ENCODE measurements around the gene PAOX.

Gene PAOX

GRCh38 chr10:133347710-133348517, 31.1 kb upstream of the PAOX start:
- no peaks in the 10 kb centered on the region for H3F3A ChIP-seq (ENCODE audit: low read depth)
- H3K27me3 ChIP-seq (ENCODE audit: insufficient read depth, low read length, poor library complexity, severe bottlenecking), result no peaks in the 10 kb centered on the region
- no peaks in the 10 kb centered on the region for H3K79me2 ChIP-seq (ENCODE audit: insufficient read depth, low read length)
- H3K9ac ChIP-seq (ENCODE audit: low read depth, low read length, poor library complexity, severe bottlenecking), result no peak overlapping the region
- H3K4me3 ChIP-seq (ENCODE audit: low read length, poor library complexity, severe bottlenecking), result no peak overlapping the region
- no peak overlapping the region for H3K4me2 ChIP-seq (ENCODE audit: low read depth, low read length, poor library complexity, severe bottlenecking)
- H3K4me1 ChIP-seq (ENCODE audit: insufficient read depth, low read length, poor library complexity, severe bottlenecking), result no peaks in the 10 kb centered on the region
- no peaks in the 10 kb centered on the region for H3K9me2 ChIP-seq (replicated peaks; ENCODE audit: low read depth, low read length)
- peaks cover 4% of the 10 kb centered on the region; the same call in 1 of the 2 replicates for H3K9me3 ChIP-seq (ENCODE audit: insufficient read depth, low read depth, low read length)
- no peaks in the 10 kb centered on the region for H4K20me1 ChIP-seq (ENCODE audit: insufficient read depth, low read length, poor library complexity, severe bottlenecking)
- TF ChIP-seq CTCF (conservative IDR thresholded peaks at IDR 0.05; ENCODE audit: low read length), result no peak
- TF ChIP-seq EZH2phosphoT487 (IDR thresholded peaks at IDR 0.05; ENCODE audit: borderline replicate concordance), result no peak
- no peak overlapping the region for H2AFZ ChIP-seq (ENCODE audit: low read length)
- H3K36me3 ChIP-seq (ENCODE audit: insufficient read depth, low read length), result no peaks in the 10 kb centered on the region

- H3K79me2 ChIP-seq (ENCODE audit: insufficient read depth, low read length), result no peaks in the 10 kb centered on the region
- H3K9ac ChIP-seq (ENCODE audit: low read depth, low read length, poor library complexity, severe bottlenecking), result no peak overlapping the region
- H3F3A ChIP-seq (ENCODE audit: low read depth), result no peaks in the 10 kb centered on the region
- peaks cover 4% of the 10 kb centered on the region; the same call in 1 of the 2 replicates for H3K9me3 ChIP-seq (ENCODE audit: insufficient read depth, low read depth, low read length)
- H4K20me1 ChIP-seq (ENCODE audit: insufficient read depth, low read length, poor library complexity, severe bottlenecking), result no peaks in the 10 kb centered on the region
- no peaks in the 10 kb centered on the region for H3K4me1 ChIP-seq (ENCODE audit: insufficient read depth, low read length, poor library complexity, severe bottlenecking)
- no peak overlapping the region for H3K4me2 ChIP-seq (ENCODE audit: low read depth, low read length, poor library complexity, severe bottlenecking)
- TF ChIP-seq CTCF (conservative IDR thresholded peaks at IDR 0.05; ENCODE audit: low read length) (no peak), EZH2phosphoT487 (IDR thresholded peaks at IDR 0.05; ENCODE audit: borderline replicate concordance) (no peak)
- no peaks in the 10 kb centered on the region for H3K36me3 ChIP-seq (ENCODE audit: insufficient read depth, low read length)
- H3K4me3 ChIP-seq (ENCODE audit: low read length, poor library complexity, severe bottlenecking), result no peak overlapping the region
- no peaks in the 10 kb centered on the region for H3K9me2 ChIP-seq (replicated peaks; ENCODE audit: low read depth, low read length)
- H3K27me3 ChIP-seq (ENCODE audit: insufficient read depth, low read length, poor library complexity, severe bottlenecking), result no peaks in the 10 kb centered on the region
- no peak overlapping the region for H2AFZ ChIP-seq (ENCODE audit: low read length)
These were observed 29.9 kb upstream of the PAOX start for GRCh38 chr10:133349160-133349568.

GRCh38 chr10:133349577-133350011, 29.5 kb upstream of the PAOX start:
- Histone ChIP-seq H3K4me1 (ENCODE audit: insufficient read depth, low read length, poor library complexity, severe bottlenecking) (no peaks in the 10 kb centered on the region), H3F3A (ENCODE audit: low read depth) (no peaks in the 10 kb centered on the region), H3K36me3 (ENCODE audit: insufficient read depth, low read length) (no peaks in the 10 kb centered on the region), H2AFZ (ENCODE audit: low read length) (no peak overlapping the region), H3K9me3 (ENCODE audit: insufficient read depth, low read depth, low read length) (peaks cover 4% of the 10 kb centered on the region; the same call in 1 of the 2 replicates), H3K4me2 (ENCODE audit: low read depth, low read length, poor library complexity, severe bottlenecking) (no peak overlapping the region), H3K27me3 (ENCODE audit: insufficient read depth, low read length, poor library complexity, severe bottlenecking) (no peaks in the 10 kb centered on the region), H3K9me2 (replicated peaks; ENCODE audit: low read depth, low read length) (no peaks in the 10 kb centered on the region), H3K4me3 (ENCODE audit: low read length, poor library complexity, severe bottlenecking) (no peak overlapping the region), H4K20me1 (ENCODE audit: insufficient read depth, low read length, poor library complexity, severe bottlenecking) (no peaks in the 10 kb centered on the region), H3K79me2 (ENCODE audit: insufficient read depth, low read length) (no peaks in the 10 kb centered on the region), H3K9ac (ENCODE audit: low read depth, low read length, poor library complexity, severe bottlenecking) (no peak overlapping the region)
- TF ChIP-seq EZH2phosphoT487 (IDR thresholded peaks at IDR 0.05; ENCODE audit: borderline replicate concordance) (no peak), CTCF (conservative IDR thresholded peaks at IDR 0.05; ENCODE audit: low read length) (no peak)

Measured in Loucy (cell line).